GM12801 (cell line): ENCODE data around the gene RIC3.

ENCODE experiments used
- TF ChIP-seq, protein P1 (sequence below): IDR thresholded peaks from one replicate; pipeline ENCODE4 v1.5.1; 2011; ENCODE audit warnings: control low read depth; ENCODE audit not compliant: insufficient read length; ENCODE audit errors: extremely low read depth

Gene RIC3

DNA sequence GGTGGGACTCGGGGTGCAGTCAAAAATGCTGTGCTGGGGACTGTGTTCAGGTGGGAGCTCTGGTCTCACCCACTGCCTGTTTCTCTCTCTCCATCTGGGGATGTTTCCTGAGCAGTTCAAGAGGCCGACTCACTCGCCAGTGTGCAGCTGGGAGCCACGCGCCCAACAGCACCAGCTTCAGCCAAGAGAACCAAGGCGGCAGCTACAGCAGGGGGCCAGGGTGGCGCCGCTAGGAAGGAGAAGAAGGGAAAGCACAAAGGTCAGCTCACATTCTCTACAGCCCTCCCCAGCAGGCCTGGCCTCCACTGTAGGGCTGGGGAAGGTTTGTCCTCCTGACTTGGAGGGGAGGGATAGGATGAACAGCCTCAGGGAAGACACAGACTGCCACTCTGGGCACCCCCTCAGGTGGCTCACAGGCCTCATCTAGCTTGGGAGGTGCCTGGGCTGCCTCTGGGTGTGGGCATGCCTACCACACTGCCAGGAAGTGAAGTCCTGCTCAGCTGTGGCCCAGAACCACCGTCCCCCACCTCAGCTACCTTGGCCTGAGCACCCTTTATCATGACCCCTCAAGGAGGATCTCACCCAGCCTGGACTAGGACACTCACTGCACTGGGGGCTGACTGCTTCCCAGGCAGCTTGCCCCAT lies 74.8 kb downstream of the RIC3 start:
- TF ChIP-seq, protein P1, sequence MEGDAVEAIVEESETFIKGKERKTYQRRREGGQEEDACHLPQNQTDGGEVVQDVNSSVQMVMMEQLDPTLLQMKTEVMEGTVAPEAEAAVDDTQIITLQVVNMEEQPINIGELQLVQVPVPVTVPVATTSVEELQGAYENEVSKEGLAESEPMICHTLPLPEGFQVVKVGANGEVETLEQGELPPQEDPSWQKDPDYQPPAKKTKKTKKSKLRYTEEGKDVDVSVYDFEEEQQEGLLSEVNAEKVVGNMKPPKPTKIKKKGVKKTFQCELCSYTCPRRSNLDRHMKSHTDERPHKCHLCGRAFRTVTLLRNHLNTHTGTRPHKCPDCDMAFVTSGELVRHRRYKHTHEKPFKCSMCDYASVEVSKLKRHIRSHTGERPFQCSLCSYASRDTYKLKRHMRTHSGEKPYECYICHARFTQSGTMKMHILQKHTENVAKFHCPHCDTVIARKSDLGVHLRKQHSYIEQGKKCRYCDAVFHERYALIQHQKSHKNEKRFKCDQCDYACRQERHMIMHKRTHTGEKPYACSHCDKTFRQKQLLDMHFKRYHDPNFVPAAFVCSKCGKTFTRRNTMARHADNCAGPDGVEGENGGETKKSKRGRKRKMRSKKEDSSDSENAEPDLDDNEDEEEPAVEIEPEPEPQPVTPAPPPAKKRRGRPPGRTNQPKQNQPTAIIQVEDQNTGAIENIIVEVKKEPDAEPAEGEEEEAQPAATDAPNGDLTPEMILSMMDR = no peak

DNA sequence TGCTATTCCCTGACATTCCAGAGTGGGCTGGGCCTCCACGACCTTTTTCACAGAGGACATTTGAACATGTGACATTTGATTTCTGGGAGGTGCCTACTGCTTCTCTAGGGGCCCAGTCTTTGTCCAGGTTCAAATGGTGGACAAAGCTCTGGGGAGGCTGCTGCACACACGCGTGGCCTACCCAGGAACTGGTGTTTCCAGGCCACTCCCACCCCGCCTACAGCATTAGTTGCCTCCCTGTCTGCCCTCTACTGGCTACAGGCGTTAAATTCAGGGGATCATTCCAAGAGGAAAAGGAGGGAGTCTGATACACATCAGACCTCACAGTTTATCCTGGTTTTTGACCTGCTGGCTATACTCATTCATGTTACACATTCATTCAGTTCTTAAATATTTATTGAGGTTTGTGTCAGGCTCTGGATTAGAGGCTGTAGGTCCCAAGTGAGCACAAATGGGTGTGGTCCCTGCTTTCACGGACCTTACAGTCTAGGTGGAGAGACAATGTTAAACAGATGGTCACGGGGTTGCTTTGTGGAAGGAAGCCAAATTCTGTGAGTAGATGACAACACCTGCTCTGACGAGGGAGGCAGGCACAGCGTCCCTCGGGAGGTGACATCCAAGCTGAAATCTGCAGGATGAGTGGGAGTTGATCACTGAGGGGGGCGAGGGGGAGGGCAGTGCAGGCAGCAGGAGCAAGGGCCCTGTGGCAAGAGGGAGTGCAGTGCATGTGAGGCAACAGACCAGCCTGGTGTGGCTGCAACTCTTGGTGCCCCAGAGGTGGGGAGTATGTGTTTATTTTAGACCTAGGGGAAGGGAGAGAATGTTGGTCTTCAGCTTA lies 76.0 kb downstream of the RIC3 start:
- TF ChIP-seq, protein P1 = no peak

DNA sequence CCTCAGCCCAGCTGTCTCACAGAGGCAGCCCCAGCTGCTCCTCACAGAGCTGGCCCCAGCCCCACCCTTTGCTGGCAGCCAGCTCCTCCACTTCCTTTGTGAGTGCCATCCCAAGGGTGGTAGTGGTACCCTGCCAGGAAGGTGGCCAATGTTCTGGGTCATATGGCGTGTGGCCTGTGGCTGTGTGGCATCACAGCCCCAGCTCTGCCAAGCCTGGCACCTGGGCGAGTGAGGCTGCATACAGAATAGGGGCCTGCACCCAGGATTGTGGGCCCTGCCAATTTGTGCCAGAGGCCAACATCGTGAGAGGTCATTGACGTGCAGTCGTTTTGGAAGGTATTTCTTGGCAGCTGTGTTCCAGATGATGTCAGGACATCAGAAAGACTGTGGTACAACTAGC lies 77.1 kb downstream of the RIC3 start:
- TF ChIP-seq, protein P1 = no peak

DNA sequence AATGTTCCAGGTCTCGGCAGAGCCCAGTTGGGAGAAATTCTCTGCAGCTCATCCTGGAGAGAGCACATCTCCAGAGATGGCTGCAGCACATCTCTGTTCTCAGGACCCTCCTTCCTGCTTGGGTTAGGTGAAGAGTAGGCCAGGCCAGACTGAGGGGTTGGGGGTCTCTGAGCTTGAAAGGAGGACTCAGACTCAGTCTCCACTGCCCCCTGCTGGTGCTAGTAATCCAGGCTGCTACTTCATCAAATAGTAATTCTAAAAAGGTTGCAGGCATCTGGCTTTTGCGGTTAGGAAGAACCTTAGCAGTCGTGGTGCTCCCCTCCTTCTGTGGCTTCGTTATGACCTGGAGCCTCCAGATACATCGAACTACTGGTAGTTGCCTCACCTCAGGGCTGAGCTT lies 78.1 kb downstream of the RIC3 start:
- TF ChIP-seq, protein P1 = no peak

DNA sequence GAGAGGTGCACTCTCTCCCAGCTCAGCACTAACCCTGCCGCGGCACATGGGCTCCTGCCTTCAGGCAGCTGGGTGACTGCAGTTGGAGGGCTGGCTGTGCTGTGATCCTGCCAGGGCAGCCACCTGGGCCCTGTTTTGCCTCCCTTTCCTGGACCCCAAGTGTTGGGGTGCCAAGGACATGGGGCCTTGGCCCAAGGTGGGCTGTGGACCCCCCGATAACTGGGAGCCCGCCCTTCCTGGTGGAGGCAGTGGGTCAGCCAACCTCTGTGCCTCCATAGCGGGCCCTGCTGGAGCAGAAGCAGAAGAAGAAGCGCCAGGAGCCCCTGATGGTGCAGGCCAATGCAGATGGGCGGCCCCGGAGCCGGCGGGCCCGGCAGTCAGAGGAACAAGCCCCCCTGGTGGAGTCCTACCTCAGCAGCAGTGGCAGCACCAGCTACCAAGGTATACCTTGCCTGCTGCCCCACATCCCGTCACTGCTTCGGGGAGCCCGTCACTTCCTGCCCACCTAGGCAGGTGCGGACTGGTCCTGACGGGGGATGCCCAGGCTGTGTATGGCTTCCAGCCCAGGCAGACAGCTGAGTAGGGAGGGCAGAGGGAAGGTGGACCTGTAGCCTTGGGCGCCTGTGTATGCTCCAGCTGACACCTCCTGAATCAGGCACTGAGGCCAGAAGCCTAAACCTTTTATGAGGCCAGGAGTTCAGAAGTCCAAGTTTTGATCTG lies 78.9 kb downstream of the RIC3 start:
- TF ChIP-seq, protein P1 = no peak

DNA sequence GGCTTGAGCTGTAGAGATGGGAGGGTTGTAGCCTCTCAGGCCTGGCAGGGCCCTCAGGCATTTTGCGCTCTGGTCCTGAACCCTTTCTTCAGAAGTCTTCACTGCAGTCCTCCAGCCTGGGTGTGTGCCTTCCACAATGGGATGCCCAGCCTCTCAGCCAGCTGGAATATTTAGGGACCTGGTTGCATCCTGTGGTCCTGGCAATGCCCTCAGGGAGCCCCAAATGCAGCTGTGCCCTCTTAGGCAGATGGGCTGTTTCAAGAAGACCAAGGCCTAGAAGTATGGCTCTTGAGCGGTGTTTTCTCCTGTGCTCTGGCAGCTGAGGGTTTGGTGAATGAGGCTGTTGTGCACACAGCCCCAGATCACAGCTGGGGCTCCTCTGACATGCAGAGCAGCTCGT lies 81.1 kb downstream of the RIC3 start:
- TF ChIP-seq, protein P1 = no peak

DNA sequence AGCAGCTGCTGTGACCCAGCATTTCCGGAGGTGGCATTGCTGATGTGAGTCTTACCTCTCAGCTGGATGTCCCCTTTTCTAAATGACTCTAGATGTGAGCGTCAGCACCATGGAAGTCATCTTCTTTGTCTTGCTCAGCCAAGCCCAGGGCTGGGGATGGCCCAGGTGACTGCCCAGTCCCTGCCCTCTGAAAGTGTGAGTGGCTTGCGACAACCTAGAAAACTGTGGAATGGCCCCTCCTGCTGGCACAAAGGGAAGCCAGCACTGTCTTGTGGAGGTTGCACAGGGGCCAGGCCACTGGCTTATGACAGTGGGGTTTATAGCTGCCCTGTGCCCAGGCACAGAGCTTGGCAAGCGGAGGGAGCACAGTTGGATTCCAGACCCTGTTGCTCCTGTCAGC lies 81.6 kb downstream of the RIC3 start:
- TF ChIP-seq, protein P1 = no peak
